Measurements from ENCODE around the gene RNF43.

GRCh38 chr17:58412064-58412703, 5.2 kb downstream of the RNF43 start:
- TF ChIP-seq CTCF (IDR thresholded peaks at IDR 0.05; ENCODE audit: low read depth, low read length, poor library complexity, severe bottlenecking) (no peak), EZH2phosphoT487 (IDR thresholded peaks at IDR 0.05; ENCODE audit: borderline replicate concordance, low read length) (no peak)

Data from DOHH2 (cell line).